ENCODE data around the gene NDUFA3.

GRCh38 chr19:54133312-54133956 is 30.8 kb downstream of the NDUFA3 start:
- TF ChIP-seq CTCF (IDR thresholded peaks at IDR 0.05; ENCODE audit: poor library complexity) = no peak
- no peak for TF ChIP-seq EZH2phosphoT487 (IDR thresholded peaks at IDR 0.05; ENCODE audit: low read depth, severe bottlenecking, unreplicated experiment)

Measured in hepatocyte (in vitro differentiated cells).